Osteocyte (in vitro differentiated cells): ENCODE results near the gene CLEC1B. TPM values are rescaled to one million over a fixed set of nuclear protein-coding genes. Genes with fewer than 3 reads are reported as not detected.
A peak's percentile ranks its signal among the peaks of the same experiment; 100 is the strongest.
"Not testable (repeated sequence)": the region's sequence is repeated elsewhere in the genome, so short reads cannot be mapped to it uniquely, and the experiment has no call there.

Source experiments
- DNase-seq: peaks from one replicate; pipeline ENCODE4 v3.0.0; 2021; ENCODE audit warnings: mixed read lengths; ENCODE audit not compliant: unreplicated experiment; ENCODE audit errors: extremely low spot score
- H3K27ac Mint-ChIP-seq: one replicate; pipeline ENCODE4 v1.8.0; 2021; ENCODE audit warnings: mild to moderate bottlenecking, mixed read lengths; ENCODE audit not compliant: unreplicated experiment
- H3K27me3 Mint-ChIP-seq: one replicate; pipeline ENCODE4 v1.8.0; 2021; ENCODE audit warnings: mixed read lengths; ENCODE audit not compliant: unreplicated experiment
- H3K36me3 Mint-ChIP-seq: one replicate; pipeline ENCODE4 v1.8.0; 2021; ENCODE audit warnings: mixed read lengths; ENCODE audit not compliant: unreplicated experiment
- H3K4me1 Mint-ChIP-seq: one replicate; pipeline ENCODE4 v1.8.0; 2021; ENCODE audit warnings: mixed read lengths; ENCODE audit not compliant: unreplicated experiment
- H3K4me3 Mint-ChIP-seq: one replicate; pipeline ENCODE4 v1.8.0; 2021; ENCODE audit warnings: mild to moderate bottlenecking, moderate library complexity, mixed read lengths; ENCODE audit not compliant: unreplicated experiment
- H3K9me3 Mint-ChIP-seq: one replicate; pipeline ENCODE4 v1.8.0; 2021; ENCODE audit warnings: mixed read lengths; ENCODE audit not compliant: unreplicated experiment
- total RNA-seq: library from RNA; stranded (reverse); gene quantifications from 2 replicates; pipeline ENCODE4 v1.2.1, GENCODE V29; 2021
- TF ChIP-seq, protein P1 (sequence below): fragments of 200-600 bp; sonication (generic); IDR thresholded peaks from 2 replicates; pipeline ENCODE4 v1.5.0; 2021; ENCODE audit warnings: antibody characterized with exemption, mild to moderate bottlenecking, moderate library complexity

The CLEC1B gene
- total RNA-seq, 1 donor from 2014 or later: not detected

DNA sequence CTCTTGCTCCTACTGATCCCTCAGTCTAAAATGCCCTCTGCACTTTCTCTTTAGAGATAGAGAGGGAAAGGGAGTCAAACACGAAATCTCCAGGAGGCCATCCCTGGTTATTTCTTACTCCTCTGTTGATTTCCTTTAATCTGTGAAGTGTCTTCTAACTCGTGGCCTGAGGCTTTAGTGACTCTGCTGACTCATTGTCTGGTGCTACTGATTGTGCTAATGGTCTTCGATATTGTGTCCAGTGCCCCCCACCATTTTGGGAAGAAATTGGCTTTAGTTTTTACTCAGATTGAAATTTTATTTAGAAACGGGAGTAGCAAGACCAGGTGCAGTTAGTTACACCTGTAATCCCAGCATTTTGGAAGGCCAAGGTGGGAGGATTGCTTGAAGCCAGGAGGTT, 32.4 kb upstream of the CLEC1B start:
- TF ChIP-seq, protein P1, sequence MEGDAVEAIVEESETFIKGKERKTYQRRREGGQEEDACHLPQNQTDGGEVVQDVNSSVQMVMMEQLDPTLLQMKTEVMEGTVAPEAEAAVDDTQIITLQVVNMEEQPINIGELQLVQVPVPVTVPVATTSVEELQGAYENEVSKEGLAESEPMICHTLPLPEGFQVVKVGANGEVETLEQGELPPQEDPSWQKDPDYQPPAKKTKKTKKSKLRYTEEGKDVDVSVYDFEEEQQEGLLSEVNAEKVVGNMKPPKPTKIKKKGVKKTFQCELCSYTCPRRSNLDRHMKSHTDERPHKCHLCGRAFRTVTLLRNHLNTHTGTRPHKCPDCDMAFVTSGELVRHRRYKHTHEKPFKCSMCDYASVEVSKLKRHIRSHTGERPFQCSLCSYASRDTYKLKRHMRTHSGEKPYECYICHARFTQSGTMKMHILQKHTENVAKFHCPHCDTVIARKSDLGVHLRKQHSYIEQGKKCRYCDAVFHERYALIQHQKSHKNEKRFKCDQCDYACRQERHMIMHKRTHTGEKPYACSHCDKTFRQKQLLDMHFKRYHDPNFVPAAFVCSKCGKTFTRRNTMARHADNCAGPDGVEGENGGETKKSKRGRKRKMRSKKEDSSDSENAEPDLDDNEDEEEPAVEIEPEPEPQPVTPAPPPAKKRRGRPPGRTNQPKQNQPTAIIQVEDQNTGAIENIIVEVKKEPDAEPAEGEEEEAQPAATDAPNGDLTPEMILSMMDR: no peak
- H3K27me3 Mint-ChIP-seq: no peaks in the 10 kb centered on the region
- H3K4me3 Mint-ChIP-seq: no peak overlapping the region
- H3K4me1 Mint-ChIP-seq: peaks cover 11% of the 10 kb centered on the region
- no peaks in the 10 kb centered on the region for H3K9me3 Mint-ChIP-seq
- H3K36me3 Mint-ChIP-seq: no peaks in the 10 kb centered on the region
- no peak for DNase-seq
- H3K27ac Mint-ChIP-seq: peak overlapping the region; percentile 29

GRCh38 chr12:10030446-10030845, 31.5 kb upstream of the CLEC1B start, which contains the start of gene CLEC9A:
Gene CLEC9A, plus strand, starts transcription at chr12:10030682. Its CDS starts 22,006 bp downstream, at chr12:10052688.
- H3K27ac Mint-ChIP-seq: peak within 1 kb of the TSS; percentile 29
- no peak for DNase-seq
- H3K9me3 Mint-ChIP-seq: no peaks in the 10 kb centered on the region
- no peak within 1 kb of the TSS for H3K4me3 Mint-ChIP-seq
- H3K4me1 Mint-ChIP-seq: peaks cover 11% of the 10 kb centered on the region
- no peaks in the 10 kb centered on the region for H3K27me3 Mint-ChIP-seq
- no peaks in the 10 kb centered on the region for H3K36me3 Mint-ChIP-seq
- TF ChIP-seq, protein P1: no peak

DNA sequence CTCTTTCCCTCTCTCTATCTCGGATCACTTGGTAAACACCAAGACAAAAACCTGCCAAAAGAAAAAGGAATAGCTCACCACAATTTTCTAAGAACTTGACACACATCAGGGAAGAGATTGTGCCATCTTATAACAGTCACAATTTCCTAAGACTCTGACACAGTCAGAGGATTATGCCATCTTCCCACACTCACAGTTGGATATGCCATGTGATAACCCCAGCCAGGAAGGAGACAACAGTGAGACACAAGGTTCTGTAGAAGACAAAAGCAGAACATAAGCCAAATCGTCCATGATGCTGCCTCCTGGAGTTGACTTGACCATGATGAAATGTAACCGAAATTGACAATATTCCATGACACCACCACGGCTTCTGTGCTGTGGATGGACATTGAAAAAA, 28.8 kb upstream of the CLEC1B start:
- no peaks in the 10 kb centered on the region for H3K36me3 Mint-ChIP-seq
- no peak overlapping the region for H3K27ac Mint-ChIP-seq
- H3K9me3 Mint-ChIP-seq: no peaks in the 10 kb centered on the region
- H3K4me1 Mint-ChIP-seq: peaks cover 11% of the 10 kb centered on the region
- no peak overlapping the region for H3K4me3 Mint-ChIP-seq
- H3K27me3 Mint-ChIP-seq: no peaks in the 10 kb centered on the region
- TF ChIP-seq, protein P1: no peak
- no peak for DNase-seq

- H3K27ac Mint-ChIP-seq: no peak overlapping the region
Observed at GRCh38 chr12:10027311-10027710, 28.4 kb upstream of the CLEC1B start.

DNA sequence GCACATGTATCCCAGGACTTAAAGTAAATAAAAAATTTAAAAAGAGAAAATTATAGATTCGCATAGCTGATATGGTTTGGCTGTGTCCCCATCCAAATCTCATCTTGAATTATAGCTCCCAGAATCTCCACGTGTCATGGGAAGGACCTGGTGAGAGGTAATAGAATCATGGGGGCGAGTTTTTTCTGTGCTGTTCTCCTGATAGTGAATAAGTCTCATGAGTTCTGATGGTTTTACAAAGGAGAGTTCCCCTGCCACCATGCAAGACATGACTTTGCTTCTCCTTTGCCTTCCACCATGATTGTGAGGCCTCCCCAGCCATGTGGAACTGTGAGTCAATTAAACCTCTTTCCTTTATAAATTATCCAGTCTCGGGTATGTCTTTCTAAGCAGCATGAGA, 27.7 kb upstream of the CLEC1B start:
- not testable (repeated sequence) for H3K27ac Mint-ChIP-seq, H3K4me3 Mint-ChIP-seq, H3K4me1 Mint-ChIP-seq

More at GRCh38 chr12:10027311-10027710, 28.4 kb upstream of the CLEC1B start:
- Mint-ChIP-seq H3K27me3 (no peaks in the 10 kb centered on the region), H3K4me1 (peaks cover 11% of the 10 kb centered on the region), H3K4me3 (no peak overlapping the region), H3K36me3 (no peaks in the 10 kb centered on the region), H3K9me3 (no peaks in the 10 kb centered on the region)
- no peak for DNase-seq
- TF ChIP-seq, protein P1: no peak

GRCh38 chr12:10025236-10025635, 26.3 kb upstream of the CLEC1B start:
- H3K9me3 Mint-ChIP-seq: no peaks in the 10 kb centered on the region
- H3K27ac Mint-ChIP-seq: no peak overlapping the region
- no peaks in the 10 kb centered on the region for H3K36me3 Mint-ChIP-seq
- no peak for DNase-seq
- H3K4me1 Mint-ChIP-seq: no peaks in the 10 kb centered on the region
- H3K4me3 Mint-ChIP-seq: no peak overlapping the region
- TF ChIP-seq, protein P1: no peak
- no peaks in the 10 kb centered on the region for H3K27me3 Mint-ChIP-seq

More for the DNA sequence above, 27.7 kb upstream of the CLEC1B start:
- H3K27me3 Mint-ChIP-seq, H3K36me3 Mint-ChIP-seq, DNase-seq, H3K9me3 Mint-ChIP-seq: not testable (repeated sequence)
